NT2/D1 (cell line): ENCODE results near the gene ITGA1.

Experiments used
- SUZ12 ChIP-seq: IDR thresholded peaks from 2 replicates; pipeline ENCODE4 v1.6.1; 2011; ENCODE audit not compliant: insufficient read length, insufficient read depth; ENCODE audit errors: extremely low read depth
- ZNF274 ChIP-seq: IDR thresholded peaks from 2 replicates; pipeline ENCODE4 v1.6.1; 2011; ENCODE audit warnings: mild to moderate bottlenecking, low read depth, low read length

DNA sequence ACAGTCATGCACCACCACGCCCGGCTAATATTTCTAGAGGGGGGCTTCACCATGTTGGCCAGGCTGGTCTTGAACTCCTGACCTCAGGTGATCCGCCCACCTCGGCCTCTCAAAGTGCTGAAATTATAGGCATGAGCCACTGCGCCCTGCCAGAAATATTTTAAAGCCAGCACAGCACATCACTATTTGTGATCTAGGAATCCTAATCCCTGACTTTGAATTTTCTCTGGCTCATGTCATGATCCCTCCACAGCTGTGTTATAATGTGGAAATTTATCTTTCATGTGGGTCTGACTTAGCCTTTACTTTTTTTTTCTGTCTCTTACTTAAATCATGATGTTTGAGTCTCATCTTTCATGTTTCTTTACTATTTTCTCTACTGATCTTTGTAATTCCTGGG, 18.7 kb upstream of the ITGA1 start:
- TF ChIP-seq ZNF274: no peak
- no peak for TF ChIP-seq SUZ12
